Measurements from ENCODE around the gene KLLN. TPM values are rescaled to one million over a fixed set of nuclear protein-coding genes. Genes with fewer than 3 reads are reported as not detected.

The KLLN gene
- total and polyA plus RNA-seq, 2 of the 13 experiments (the other 11 are each of a cell fraction or from before 2014, with no cell fraction given), result 0.08 to 0.44 TPM

DNA sequence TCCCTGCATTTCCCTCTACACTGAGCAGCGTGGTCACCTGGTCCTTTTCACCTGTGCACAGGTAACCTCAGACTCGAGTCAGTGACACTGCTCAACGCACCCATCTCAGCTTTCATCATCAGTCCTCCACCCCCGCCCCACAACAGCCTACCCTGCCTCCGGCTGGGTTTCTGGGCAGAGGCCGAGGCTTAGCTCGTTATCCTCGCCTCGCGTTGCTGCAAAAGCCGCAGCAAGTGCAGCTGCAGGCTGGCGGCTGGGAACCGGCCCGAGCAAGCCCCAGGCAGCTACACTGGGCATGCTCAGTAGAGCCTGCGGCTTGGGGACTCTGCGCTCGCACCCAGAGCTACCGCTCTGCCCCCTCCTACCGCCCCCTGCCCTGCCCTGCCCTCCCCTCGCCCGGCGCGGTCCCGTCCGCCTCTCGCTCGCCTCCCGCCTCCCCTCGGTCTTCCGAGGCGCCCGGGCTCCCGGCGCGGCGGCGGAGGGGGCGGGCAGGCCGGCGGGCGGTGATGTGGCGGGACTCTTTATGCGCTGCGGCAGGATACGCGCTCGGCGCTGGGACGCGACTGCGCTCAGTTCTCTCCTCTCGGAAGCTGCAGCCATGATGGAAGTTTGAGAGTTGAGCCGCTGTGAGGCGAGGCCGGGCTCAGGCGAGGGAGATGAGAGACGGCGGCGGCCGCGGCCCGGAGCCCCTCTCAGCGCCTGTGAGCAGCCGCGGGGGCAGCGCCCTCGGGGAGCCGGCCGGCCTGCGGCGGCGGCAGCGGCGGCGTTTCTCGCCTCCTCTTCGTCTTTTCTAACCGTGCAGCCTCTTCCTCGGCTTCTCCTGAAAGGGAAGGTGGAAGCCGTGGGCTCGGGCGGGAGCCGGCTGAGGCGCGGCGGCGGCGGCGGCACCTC lies at the start of gene KLLN, which contains the start of gene PTEN (continued):
- TF ChIP-seq ZNF557 (CRISPR knock-in tag; IDR thresholded peaks at IDR 0.05) (no peak), PCBP1 (IDR thresholded peaks at IDR 0.05; ENCODE audit: borderline replicate concordance, low read depth, low read length) (peak; percentile 98), NFRKB (IDR thresholded peaks at IDR 0.05) (no peak), FOSL1 (CRISPR knock-in tag; IDR thresholded peaks at IDR 0.05; ENCODE audit: borderline replicate concordance) (no peak), HHEX (CRISPR knock-in tag; IDR thresholded peaks at IDR 0.05) (no peak), JARID2 (CRISPR knock-in tag; IDR thresholded peaks at IDR 0.05; ENCODE audit: insufficient replicate concordance) (no peak), ZNF256 (CRISPR knock-in tag; conservative IDR thresholded peaks at IDR 0.05) (no peak), CEBPG (CRISPR knock-in tag; IDR thresholded peaks at IDR 0.05) (0 out of 2 replicates have a peak, but pooled peaks have one; percentile 42), JUND (CRISPR knock-in tag; IDR thresholded peaks at IDR 0.05) (no peak; the same call in 1 of the 2 replicates), SIN3A (IDR thresholded peaks at IDR 0.05; ENCODE audit: borderline replicate concordance, low read depth, low read length) (peak; percentile 55; the same call in 1 of the 2 replicates), MTF2 (CRISPR knock-in tag; IDR thresholded peaks at IDR 0.05; ENCODE audit: borderline replicate concordance) (no peak), SSRP1 (CRISPR knock-in tag; IDR thresholded peaks at IDR 0.05) (no peak), ZNF547 (CRISPR knock-in tag; IDR thresholded peaks at IDR 0.05) (peak; percentile 87; the same call in 1 of the 2 replicates), SP5 (CRISPR knock-in tag; IDR thresholded peaks at IDR 0.05; ENCODE audit: borderline replicate concordance, low read depth) (peak; percentile 81), KAT2B (IDR thresholded peaks at IDR 0.05; ENCODE audit: borderline replicate concordance, low read depth, low read length) (no peak; the same call in 1 of the 2 replicates), POLR2A (IDR thresholded peaks at IDR 0.05; ENCODE audit: insufficient read depth in 1 of 2, low read depth in 2 of 2, low read length in 2 of 2) (peak; percentile 66 to 76), HNF4G (IDR thresholded peaks at IDR 0.05; ENCODE audit: borderline replicate concordance, low read depth, low read length) (peak; percentile 39; the same call in 1 of the 2 replicates), HNF4G (CRISPR knock-in tag; IDR thresholded peaks at IDR 0.05; ENCODE audit: borderline replicate concordance, low read depth) (no peak; the same call in 1 of the 2 replicates), SAFB2 (CRISPR knock-in tag; IDR thresholded peaks at IDR 0.05; ENCODE audit: borderline replicate concordance, low read depth) (peak; percentile 83; the same call in 1 of the 2 replicates), ZNF354B (CRISPR knock-in tag; IDR thresholded peaks at IDR 0.05) (no peak), WIZ (CRISPR knock-in tag; IDR thresholded peaks at IDR 0.05) (no peak)
- TF ChIP-seq, protein P1, sequence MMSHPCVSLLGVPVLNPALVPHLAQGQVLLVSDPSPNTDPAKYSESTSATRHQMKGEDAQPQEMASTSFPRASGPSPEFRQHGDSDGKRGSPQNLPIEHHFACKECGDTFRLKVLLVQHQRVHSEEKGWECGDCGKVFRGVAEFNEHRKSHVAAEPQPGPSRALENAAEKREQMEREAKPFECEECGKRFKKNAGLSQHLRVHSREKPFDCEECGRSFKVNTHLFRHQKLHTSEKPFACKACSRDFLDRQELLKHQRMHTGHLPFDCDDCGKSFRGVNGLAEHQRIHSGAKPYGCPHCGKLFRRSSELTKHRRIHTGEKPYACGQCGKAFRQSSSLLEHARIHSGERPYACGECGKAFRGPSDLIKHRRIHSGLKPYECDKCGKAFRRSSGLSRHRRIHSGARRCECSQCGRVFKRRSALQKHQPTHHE (CRISPR knock-in tag; IDR thresholded peaks at IDR 0.05; ENCODE audit: borderline replicate concordance), result no peak
- TF ChIP-seq, protein P2, sequence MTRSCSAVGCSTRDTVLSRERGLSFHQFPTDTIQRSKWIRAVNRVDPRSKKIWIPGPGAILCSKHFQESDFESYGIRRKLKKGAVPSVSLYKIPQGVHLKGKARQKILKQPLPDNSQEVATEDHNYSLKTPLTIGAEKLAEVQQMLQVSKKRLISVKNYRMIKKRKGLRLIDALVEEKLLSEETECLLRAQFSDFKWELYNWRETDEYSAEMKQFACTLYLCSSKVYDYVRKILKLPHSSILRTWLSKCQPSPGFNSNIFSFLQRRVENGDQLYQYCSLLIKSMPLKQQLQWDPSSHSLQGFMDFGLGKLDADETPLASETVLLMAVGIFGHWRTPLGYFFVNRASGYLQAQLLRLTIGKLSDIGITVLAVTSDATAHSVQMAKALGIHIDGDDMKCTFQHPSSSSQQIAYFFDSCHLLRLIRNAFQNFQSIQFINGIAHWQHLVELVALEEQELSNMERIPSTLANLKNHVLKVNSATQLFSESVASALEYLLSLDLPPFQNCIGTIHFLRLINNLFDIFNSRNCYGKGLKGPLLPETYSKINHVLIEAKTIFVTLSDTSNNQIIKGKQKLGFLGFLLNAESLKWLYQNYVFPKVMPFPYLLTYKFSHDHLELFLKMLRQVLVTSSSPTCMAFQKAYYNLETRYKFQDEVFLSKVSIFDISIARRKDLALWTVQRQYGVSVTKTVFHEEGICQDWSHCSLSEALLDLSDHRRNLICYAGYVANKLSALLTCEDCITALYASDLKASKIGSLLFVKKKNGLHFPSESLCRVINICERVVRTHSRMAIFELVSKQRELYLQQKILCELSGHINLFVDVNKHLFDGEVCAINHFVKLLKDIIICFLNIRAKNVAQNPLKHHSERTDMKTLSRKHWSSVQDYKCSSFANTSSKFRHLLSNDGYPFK (CRISPR knock-in tag; IDR thresholded peaks at IDR 0.05; ENCODE audit: borderline replicate concordance), result no peak
- TF ChIP-seq, protein P3, sequence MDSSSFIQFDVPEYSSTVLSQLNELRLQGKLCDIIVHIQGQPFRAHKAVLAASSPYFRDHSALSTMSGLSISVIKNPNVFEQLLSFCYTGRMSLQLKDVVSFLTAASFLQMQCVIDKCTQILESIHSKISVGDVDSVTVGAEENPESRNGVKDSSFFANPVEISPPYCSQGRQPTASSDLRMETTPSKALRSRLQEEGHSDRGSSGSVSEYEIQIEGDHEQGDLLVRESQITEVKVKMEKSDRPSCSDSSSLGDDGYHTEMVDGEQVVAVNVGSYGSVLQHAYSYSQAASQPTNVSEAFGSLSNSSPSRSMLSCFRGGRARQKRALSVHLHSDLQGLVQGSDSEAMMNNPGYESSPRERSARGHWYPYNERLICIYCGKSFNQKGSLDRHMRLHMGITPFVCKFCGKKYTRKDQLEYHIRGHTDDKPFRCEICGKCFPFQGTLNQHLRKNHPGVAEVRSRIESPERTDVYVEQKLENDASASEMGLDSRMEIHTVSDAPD (CRISPR knock-in tag; IDR thresholded peaks at IDR 0.05), result 0 out of 2 replicates have a peak, but pooled peaks have one; percentile 14

Measured in HepG2 (cell line).